CD4-positive, alpha-beta memory T cell (primary cell): ENCODE data around the gene GREB1L. TPM values are rescaled to one million over a fixed set of nuclear protein-coding genes. Genes with fewer than 3 reads are reported as not detected.

Experiments
- CTCF ChIA-PET: fragments of 350-600 bp; sonication (Branson Sonifier 250); formaldehyde crosslinking; loops from one replicate; lab custom pipeline; 2021; ENCODE audit warnings: inconsistent platforms; ENCODE audit not compliant: partially characterized antibody; lab: Charles Lee
- POLR2A ChIA-PET: fragments of 350-600 bp; sonication (Branson Sonifier 250); formaldehyde crosslinking; loops from one replicate; lab custom pipeline; 2021; ENCODE audit not compliant: partially characterized antibody; lab: Charles Lee
- DNase-seq, 5 donors: peaks; one replicate each; pipeline versions ENCODE4 v3.0.0 to v3.0.0-alpha.2; 2020 to 2022; ENCODE audit warnings: mixed read lengths in 1 of 5
- H3K27ac ChIP-seq: one replicate; pipeline ENCODE4 v1.7.0; 2013; ENCODE audit warnings: low read depth, low read length
- H3K27me3 ChIP-seq: 2 replicates; pipeline ENCODE4 v1.7.0; 2013; ENCODE audit warnings: mild to moderate bottlenecking, low read length, moderate library complexity; ENCODE audit not compliant: insufficient read depth
- H3K36me3 ChIP-seq: 2 replicates; pipeline ENCODE4 v1.7.0; 2013; ENCODE audit warnings: mild to moderate bottlenecking, low read length, moderate library complexity; ENCODE audit not compliant: insufficient read depth
- H3K4me1 ChIP-seq: 2 replicates; pipeline ENCODE4 v1.7.0; 2013; ENCODE audit warnings: mild to moderate bottlenecking, low read length, moderate library complexity; ENCODE audit not compliant: insufficient read depth
- H3K4me3 ChIP-seq, 2 donors: one replicate each; pipeline ENCODE4 v1.7.0; 2013; ENCODE audit warnings: low read length in 2 of 2, mild to moderate bottlenecking in 1 of 2
- H3K9me3 ChIP-seq, 2 donors: one replicate each; pipeline ENCODE4 v1.7.0; 2013; ENCODE audit warnings: low read length in 2 of 2, control low read depth in 1 of 2; ENCODE audit not compliant: control insufficient read depth in 1 of 2
- H3K27ac Mint-ChIP-seq, 7 donors: one replicate each; pipeline ENCODE4 v1.8.0; 2020 to 2021; ENCODE audit warnings: mixed read lengths in 7 of 7, mild to moderate bottlenecking in 6 of 7, inconsistent platforms in 3 of 7, moderate library complexity in 3 of 7
- H3K27me3 Mint-ChIP-seq, 2 donors: one replicate each; pipeline ENCODE4 v1.8.0; 2020 to 2021; ENCODE audit warnings: mixed read lengths in 2 of 2
- H3K36me3 Mint-ChIP-seq, 2 donors: one replicate each; pipeline ENCODE4 v1.8.0; 2020 to 2021; ENCODE audit warnings: mixed read lengths in 2 of 2, inconsistent platforms in 1 of 2, mild to moderate bottlenecking in 1 of 2
- H3K4me1 Mint-ChIP-seq, 4 donors: one replicate each; pipeline ENCODE4 v1.8.0; 2020 to 2021; ENCODE audit warnings: mixed read lengths in 4 of 4, mild to moderate bottlenecking in 1 of 4
- H3K4me3 Mint-ChIP-seq, 8 donors: one replicate each; pipeline ENCODE4 v1.8.0; 2020 to 2021; ENCODE audit warnings: mixed read lengths in 8 of 8, mild to moderate bottlenecking in 7 of 8, moderate library complexity in 6 of 8, inconsistent platforms in 3 of 8
- H3K9me3 Mint-ChIP-seq, 8 donors: one replicate each; pipeline ENCODE4 v1.8.0; 2020 to 2021; ENCODE audit warnings: mixed read lengths in 8 of 8, mild to moderate bottlenecking in 5 of 8, inconsistent platforms in 3 of 8, moderate library complexity in 1 of 8
- intact Hi-C: fragments of 100-400 bp; cut with micrococcal nuclease; formaldehyde crosslinking; loops from one replicate; pipeline ENCODE4 v1.15.1; 2023
- polyA plus RNA-seq, 2 donors: library from polyadenylated mRNA; unstranded; fragments of 300-500 nt; fragmentation: Illumina TruSeq; gene quantifications; one replicate each; pipeline ENCODE4 v1.2.3, GENCODE V29; 2021
- total RNA-seq, 2 experiments: library from RNA; stranded (reverse); gene quantifications; one replicate each; pipeline ENCODE4 v1.2.3, GENCODE V29; 2021

GREB1L gene
- total and polyA plus RNA-seq, 4 experiments from 2014 or later, result 0.16 TPM; not detected in 3

- H3K4me1 Mint-ChIP-seq, result no peaks in the 10 kb centered on the region
- no peaks in the 10 kb centered on the region for H3K36me3 ChIP-seq
- peaks cover 2 to 4% of the 10 kb centered on the region in 2 donors for H3K27me3 Mint-ChIP-seq
- no peaks in the 10 kb centered on the region for H3K4me1 ChIP-seq
- intact Hi-C loops, result no loop called here
- H3K27ac Mint-ChIP-seq, result no peak overlapping the region
- H3K9me3 Mint-ChIP-seq, result no peaks in the 10 kb centered on the region
- no peak overlapping the region for H3K27ac ChIP-seq
- no peaks in the 10 kb centered on the region for H3K27me3 ChIP-seq
- POLR2A ChIA-PET, result no interaction called here
- CTCF ChIA-PET, result no interaction called here
- H3K4me3 Mint-ChIP-seq, result no peak overlapping the region
- DNase-seq, result no peak
- no peaks in the 10 kb centered on the region for H3K9me3 ChIP-seq
- no peak overlapping the region for H3K4me3 ChIP-seq
- no peaks in the 10 kb centered on the region for H3K36me3 Mint-ChIP-seq
These were observed 20.2 kb downstream of the GREB1L start for GRCh38 chr18:21262244-21262643.

GRCh38 chr18:21262979-21263378 is 20.9 kb downstream of the GREB1L start:
- Histone ChIP-seq H3K27ac (no peak overlapping the region), H3K4me1 (no peaks in the 10 kb centered on the region), H3K36me3 (no peaks in the 10 kb centered on the region), H3K4me3 (no peak overlapping the region), H3K27me3 (no peaks in the 10 kb centered on the region), H3K9me3 (no peaks in the 10 kb centered on the region)
- ChIA-PET POLR2A (no interaction called here), CTCF (no interaction called here)
- H3K4me3 Mint-ChIP-seq, result no peak overlapping the region
- no peak overlapping the region for H3K27ac Mint-ChIP-seq
- H3K4me1 Mint-ChIP-seq, result no peaks in the 10 kb centered on the region
- DNase-seq, result no peak
- intact Hi-C loops, result no loop called here
- H3K9me3 Mint-ChIP-seq, result no peaks in the 10 kb centered on the region
- H3K36me3 Mint-ChIP-seq, result no peaks in the 10 kb centered on the region
- peaks cover 0 to 4% of the 10 kb centered on the region in 2 donors for H3K27me3 Mint-ChIP-seq

GRCh38 chr18:21264651-21265050 is 22.6 kb downstream of the GREB1L start:
- DNase-seq, result no peak
- Histone ChIP-seq H3K9me3 (no peaks in the 10 kb centered on the region), H3K4me1 (no peaks in the 10 kb centered on the region), H3K27me3 (no peaks in the 10 kb centered on the region), H3K27ac (no peak overlapping the region), H3K36me3 (no peaks in the 10 kb centered on the region), H3K4me3 (no peak overlapping the region)
- Mint-ChIP-seq H3K9me3 (no peaks in the 10 kb centered on the region), H3K4me3 (no peak overlapping the region), H3K4me1 (no peaks in the 10 kb centered on the region), H3K27ac (no peak overlapping the region), H3K27me3 (peaks cover 0 to 4% of the 10 kb centered on the region in 2 donors), H3K36me3 (no peaks in the 10 kb centered on the region)
- POLR2A ChIA-PET, result no interaction called here
- CTCF ChIA-PET, result no interaction called here
- intact Hi-C loops, result no loop called here

GRCh38 chr18:21265971-21266673 is 24.1 kb downstream of the GREB1L start:
- no peak overlapping the region for H3K27ac Mint-ChIP-seq
- no peaks in the 10 kb centered on the region for H3K9me3 Mint-ChIP-seq
- Histone ChIP-seq H3K36me3 (no peaks in the 10 kb centered on the region), H3K4me1 (no peaks in the 10 kb centered on the region), H3K9me3 (no peaks in the 10 kb centered on the region), H3K27ac (no peak overlapping the region), H3K27me3 (no peaks in the 10 kb centered on the region), H3K4me3 (no peak overlapping the region)
- H3K27me3 Mint-ChIP-seq, result peaks cover 1 to 4% of the 10 kb centered on the region in 2 donors
- CTCF ChIA-PET, result no interaction called here
- H3K4me1 Mint-ChIP-seq, result no peaks in the 10 kb centered on the region
- H3K36me3 Mint-ChIP-seq, result no peaks in the 10 kb centered on the region
- no peak overlapping the region for H3K4me3 Mint-ChIP-seq
- DNase-seq, result peak in 1 of 5 donors; percentile 16
- intact Hi-C loops, result no loop called here
- POLR2A ChIA-PET, result no interaction called here

- intact Hi-C loops, result no loop called here
- peaks cover 1 to 4% of the 10 kb centered on the region in 2 donors for H3K27me3 Mint-ChIP-seq
- no peaks in the 10 kb centered on the region for H3K36me3 ChIP-seq
- H3K36me3 Mint-ChIP-seq, result no peaks in the 10 kb centered on the region
- ChIA-PET POLR2A (no interaction called here), CTCF (interaction anchor here (0.7 kb wide), 1 partner anchor 22 kb away, joined by 5 read pairs; no protein-coding TSS in a partner anchor)
- H3K9me3 ChIP-seq, result no peaks in the 10 kb centered on the region
- H3K4me3 ChIP-seq, result no peak overlapping the region
- no peaks in the 10 kb centered on the region for H3K9me3 Mint-ChIP-seq
- DNase-seq, result no peak
- H3K27ac Mint-ChIP-seq, result no peak overlapping the region
- H3K4me1 Mint-ChIP-seq, result no peaks in the 10 kb centered on the region
- H3K4me1 ChIP-seq, result no peaks in the 10 kb centered on the region
- no peaks in the 10 kb centered on the region for H3K27me3 ChIP-seq
- H3K4me3 Mint-ChIP-seq, result no peak overlapping the region
- no peak overlapping the region for H3K27ac ChIP-seq
These were observed 25.4 kb downstream of the GREB1L start for GRCh38 chr18:21267400-21267799.

- peaks cover 3 to 4% of the 10 kb centered on the region in 2 donors for H3K27me3 Mint-ChIP-seq
- DNase-seq, result no peak
- H3K27me3 ChIP-seq, result no peaks in the 10 kb centered on the region
- no peak overlapping the region for H3K4me3 Mint-ChIP-seq
- peaks cover 0 to 3% (median 0%) of the 10 kb centered on the region in 8 donors for H3K9me3 Mint-ChIP-seq
- no peaks in the 10 kb centered on the region for H3K4me1 ChIP-seq
- H3K27ac Mint-ChIP-seq, result no peak overlapping the region
- no peak overlapping the region for H3K27ac ChIP-seq
- H3K4me3 ChIP-seq, result no peak overlapping the region
- H3K36me3 Mint-ChIP-seq, result no peaks in the 10 kb centered on the region
- CTCF ChIA-PET, result no interaction called here
- H3K4me1 Mint-ChIP-seq, result no peaks in the 10 kb centered on the region
- no peaks in the 10 kb centered on the region for H3K36me3 ChIP-seq
- POLR2A ChIA-PET, result no interaction called here
- intact Hi-C loops, result no loop called here
- no peaks in the 10 kb centered on the region for H3K9me3 ChIP-seq
These were observed 27.3 kb downstream of the GREB1L start for GRCh38 chr18:21269349-21269748.

- CTCF ChIA-PET, result no interaction called here
- Histone ChIP-seq H3K36me3 (no peaks in the 10 kb centered on the region), H3K9me3 (no peaks in the 10 kb centered on the region), H3K4me1 (no peaks in the 10 kb centered on the region), H3K4me3 (no peak overlapping the region), H3K27me3 (no peaks in the 10 kb centered on the region), H3K27ac (no peak overlapping the region)
- no peak overlapping the region for H3K4me3 Mint-ChIP-seq
- DNase-seq, result no peak
- peaks cover 0 to 3% (median 0%) of the 10 kb centered on the region in 8 donors for H3K9me3 Mint-ChIP-seq
- no peak overlapping the region for H3K27ac Mint-ChIP-seq
- H3K36me3 Mint-ChIP-seq, result no peaks in the 10 kb centered on the region
- POLR2A ChIA-PET, result no interaction called here
- intact Hi-C loops, result no loop called here
- peaks cover 3 to 4% of the 10 kb centered on the region in 2 donors for H3K27me3 Mint-ChIP-seq
- no peaks in the 10 kb centered on the region for H3K4me1 Mint-ChIP-seq
These were observed 28.4 kb downstream of the GREB1L start for GRCh38 chr18:21270453-21270852.
